ENCODE data around the gene CHN2. TPM values are rescaled to one million over a fixed set of nuclear protein-coding genes. Genes with fewer than 3 reads are reported as not detected.

The CHN2 gene
- total RNA-seq, 1 experiment from 2014 or later: 61.2 TPM

GRCh38 chr7:29426587-29426986 is 232.0 kb downstream of the CHN2 start:
- H3K4me3 ChIP-seq (ENCODE audit: low read depth, low read length, poor library complexity, severe bottlenecking): no peak overlapping the region
- H3K9me3 ChIP-seq (ENCODE audit: low read depth, low read length, poor library complexity, severe bottlenecking): no peaks in the 10 kb centered on the region
- POLR2A ChIA-PET (ENCODE audit: low non-redundant PET): no interaction called here
- H3K27ac ChIP-seq (ENCODE audit: low read depth, low read length, poor library complexity, severe bottlenecking): no peak overlapping the region
- H3K27me3 ChIP-seq (replicated peaks; ENCODE audit: insufficient read depth, low read depth, low read length, poor library complexity): no peaks in the 10 kb centered on the region
- no peaks in the 10 kb centered on the region for H3K36me3 ChIP-seq (ENCODE audit: insufficient read depth, low read length, poor library complexity, severe bottlenecking)
- no peaks in the 10 kb centered on the region for H3K4me1 ChIP-seq (ENCODE audit: insufficient read depth, low read length, poor library complexity, severe bottlenecking)
- CTCF ChIA-PET: no interaction called here
- TF ChIP-seq EZH2 (IDR thresholded peaks at IDR 0.05; ENCODE audit: borderline replicate concordance, low read depth, low read length, poor library complexity, severe bottlenecking) (no peak), CTCF (conservative IDR thresholded peaks at IDR 0.05; ENCODE audit: low read depth, low read length) (no peak)
- no TSS peak for BruUV-seq (replicated peaks)
- no peak for DNase-seq (ENCODE audit: low spot score)
- intact Hi-C loops (cut with micrococcal nuclease; ENCODE audit: unreplicated experiment): no loop called here

DNA sequence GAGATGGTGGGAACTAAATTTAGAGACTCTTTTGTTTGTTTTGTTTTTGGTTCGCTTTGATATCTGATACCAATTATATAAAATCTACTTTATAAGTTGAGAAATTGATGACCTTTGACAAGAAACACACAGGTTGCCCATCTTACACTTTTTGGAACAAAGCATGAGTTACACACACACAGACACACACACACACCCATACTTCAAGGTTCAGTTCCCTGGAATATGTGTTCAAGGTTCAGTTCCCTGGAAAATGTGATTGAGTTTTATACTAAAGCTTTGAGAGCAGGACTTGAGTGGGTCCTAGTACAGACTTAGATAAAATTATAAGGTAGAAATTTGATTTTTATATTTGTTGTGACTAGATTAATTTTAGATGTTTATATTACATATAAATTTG is 234.8 kb downstream of the CHN2 start:
- Histone ChIP-seq H3K4me3 (ENCODE audit: low read depth, low read length, poor library complexity, severe bottlenecking) (no peak overlapping the region), H3K27ac (ENCODE audit: low read depth, low read length, poor library complexity, severe bottlenecking) (no peak overlapping the region), H3K4me1 (ENCODE audit: insufficient read depth, low read length, poor library complexity, severe bottlenecking) (no peaks in the 10 kb centered on the region), H3K27me3 (replicated peaks; ENCODE audit: insufficient read depth, low read depth, low read length, poor library complexity) (no peaks in the 10 kb centered on the region), H3K9me3 (ENCODE audit: low read depth, low read length, poor library complexity, severe bottlenecking) (no peaks in the 10 kb centered on the region), H3K36me3 (ENCODE audit: insufficient read depth, low read length, poor library complexity, severe bottlenecking) (no peaks in the 10 kb centered on the region)
- no peak for DNase-seq (ENCODE audit: low spot score)
- no TSS peak for BruUV-seq (replicated peaks)
- CTCF ChIA-PET: no interaction called here
- intact Hi-C loops (cut with micrococcal nuclease; ENCODE audit: unreplicated experiment): no loop called here
- POLR2A ChIA-PET (ENCODE audit: low non-redundant PET): no interaction called here
- TF ChIP-seq EZH2 (IDR thresholded peaks at IDR 0.05; ENCODE audit: borderline replicate concordance, low read depth, low read length, poor library complexity, severe bottlenecking) (no peak), CTCF (conservative IDR thresholded peaks at IDR 0.05; ENCODE audit: low read depth, low read length) (no peak)

DNA sequence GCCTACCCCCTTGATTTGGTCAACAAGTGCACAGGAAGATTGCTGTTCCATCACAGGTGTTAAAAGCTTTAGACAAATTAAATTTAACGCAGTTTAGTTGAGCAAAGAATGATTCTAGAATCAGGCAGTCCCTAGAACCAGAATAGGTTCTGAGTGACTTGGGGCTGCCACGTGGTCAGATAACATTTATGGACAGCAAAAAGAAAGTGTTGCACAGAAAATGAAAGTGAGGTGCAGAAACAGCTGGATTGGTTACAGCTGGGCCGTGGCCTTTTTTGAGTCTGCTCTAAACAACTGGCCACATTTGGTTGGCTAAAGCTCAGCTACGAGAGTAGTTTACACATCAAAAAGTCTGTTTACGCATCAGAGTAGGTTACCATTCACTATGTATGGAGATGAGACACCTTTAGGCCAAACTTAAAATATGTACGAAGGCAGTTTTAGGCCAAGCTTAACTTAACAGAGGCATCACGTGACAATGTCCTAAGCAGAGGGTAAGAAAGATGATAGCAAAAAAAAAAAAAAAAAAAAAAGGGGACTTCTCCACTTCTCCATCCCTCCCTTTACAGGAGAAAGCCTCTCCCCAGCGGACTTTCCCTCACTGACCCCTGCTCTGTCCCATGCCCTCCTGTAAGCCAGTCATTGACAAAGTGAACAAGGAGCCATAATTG is 235.8 kb downstream of the CHN2 start:
- H3K27ac ChIP-seq (ENCODE audit: low read depth, low read length, poor library complexity, severe bottlenecking): no peak overlapping the region
- DNase-seq (ENCODE audit: low spot score): no peak
- intact Hi-C loops (cut with micrococcal nuclease; ENCODE audit: unreplicated experiment): no loop called here
- H3K4me1 ChIP-seq (ENCODE audit: insufficient read depth, low read length, poor library complexity, severe bottlenecking): no peaks in the 10 kb centered on the region
- no peaks in the 10 kb centered on the region for H3K9me3 ChIP-seq (ENCODE audit: low read depth, low read length, poor library complexity, severe bottlenecking)
- H3K36me3 ChIP-seq (ENCODE audit: insufficient read depth, low read length, poor library complexity, severe bottlenecking): no peaks in the 10 kb centered on the region
- no peaks in the 10 kb centered on the region for H3K27me3 ChIP-seq (replicated peaks; ENCODE audit: insufficient read depth, low read depth, low read length, poor library complexity)
- ChIA-PET POLR2A (ENCODE audit: low non-redundant PET) (no interaction called here), CTCF (no interaction called here)
- no peak for TF ChIP-seq CTCF (conservative IDR thresholded peaks at IDR 0.05; ENCODE audit: low read depth, low read length)
- no peak for TF ChIP-seq EZH2 (IDR thresholded peaks at IDR 0.05; ENCODE audit: borderline replicate concordance, low read depth, low read length, poor library complexity, severe bottlenecking)
- no peak overlapping the region for H3K4me3 ChIP-seq (ENCODE audit: low read depth, low read length, poor library complexity, severe bottlenecking)
- BruUV-seq (replicated peaks): no TSS peak

Data from A673 (cell line).